NCI-H1417 (cell line): Measurements from ENCODE around the gene PREB.
"Not testable (repeated sequence)": the region's sequence is repeated elsewhere in the genome, so short reads cannot be mapped to it uniquely, and the experiment has no call there.

Experiments used
- DNase-seq, 3 experiments: peaks; one replicate each; lab custom pipeline; 2025; lab: John Stamatoyannopoulos, UW

Gene PREB

DNA sequence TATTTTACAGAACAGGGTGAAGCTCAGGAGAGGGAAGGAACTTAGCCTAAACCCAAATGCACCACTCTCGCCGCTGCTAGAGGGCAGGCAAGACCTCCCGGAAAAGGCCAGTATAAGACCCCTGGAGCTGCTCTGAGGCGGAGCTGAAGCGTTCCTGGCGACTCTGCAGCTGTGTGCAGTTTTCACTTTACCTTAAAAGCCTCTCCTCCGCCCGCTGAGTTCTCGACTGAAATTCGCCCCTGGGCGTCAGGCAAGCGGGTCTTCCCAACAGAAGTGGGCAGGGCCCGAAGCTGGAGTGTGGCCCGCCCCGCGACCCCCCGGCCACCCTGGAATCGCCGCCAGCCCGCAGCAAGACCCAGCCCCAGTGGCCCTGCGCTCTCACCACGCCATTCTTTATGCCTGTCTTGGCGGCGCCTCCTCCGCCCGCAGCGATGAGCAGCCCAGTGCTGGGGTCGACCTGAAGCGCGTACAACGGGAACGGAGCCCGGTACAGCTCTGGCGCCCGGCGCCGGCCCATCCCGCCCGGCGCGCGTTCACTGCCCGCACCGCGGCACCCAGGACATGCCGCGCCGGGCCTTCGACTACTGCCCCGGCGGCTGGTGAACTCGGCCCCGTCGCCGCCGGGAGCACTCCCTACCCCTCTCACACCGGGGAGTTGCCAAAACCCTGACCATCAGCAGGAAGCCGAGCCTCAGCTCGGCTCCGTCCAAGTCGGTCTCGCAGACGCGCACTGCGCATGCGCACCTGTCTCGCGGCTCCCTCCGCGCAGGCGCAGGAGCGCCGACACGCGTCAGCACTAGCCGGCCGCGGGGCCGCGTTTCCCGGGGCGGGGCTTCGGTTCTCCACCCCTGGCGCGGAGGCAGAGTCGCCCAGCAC lies at the start of gene PREB:
Gene PREB (minus strand): TSS at position 732 of the 876 bp plus-strand sequence. CDS start 215 bp downstream, at position 517.
- peak; percentile 98 to 100 (median 98) for DNase-seq

- no peak for DNase-seq
Measured at GRCh38 chr2:27184115-27184514, 49.7 kb upstream of the PREB start.

- DNase-seq: no peak
Measured at GRCh38 chr2:27182346-27182745, 47.9 kb upstream of the PREB start.

- DNase-seq: no peak
Measured at GRCh38 chr2:27179344-27180000, 45.0 kb upstream of the PREB start.

GRCh38 chr2:27178469-27178868 lies 44.0 kb upstream of the PREB start:
- no peak for DNase-seq

DNA sequence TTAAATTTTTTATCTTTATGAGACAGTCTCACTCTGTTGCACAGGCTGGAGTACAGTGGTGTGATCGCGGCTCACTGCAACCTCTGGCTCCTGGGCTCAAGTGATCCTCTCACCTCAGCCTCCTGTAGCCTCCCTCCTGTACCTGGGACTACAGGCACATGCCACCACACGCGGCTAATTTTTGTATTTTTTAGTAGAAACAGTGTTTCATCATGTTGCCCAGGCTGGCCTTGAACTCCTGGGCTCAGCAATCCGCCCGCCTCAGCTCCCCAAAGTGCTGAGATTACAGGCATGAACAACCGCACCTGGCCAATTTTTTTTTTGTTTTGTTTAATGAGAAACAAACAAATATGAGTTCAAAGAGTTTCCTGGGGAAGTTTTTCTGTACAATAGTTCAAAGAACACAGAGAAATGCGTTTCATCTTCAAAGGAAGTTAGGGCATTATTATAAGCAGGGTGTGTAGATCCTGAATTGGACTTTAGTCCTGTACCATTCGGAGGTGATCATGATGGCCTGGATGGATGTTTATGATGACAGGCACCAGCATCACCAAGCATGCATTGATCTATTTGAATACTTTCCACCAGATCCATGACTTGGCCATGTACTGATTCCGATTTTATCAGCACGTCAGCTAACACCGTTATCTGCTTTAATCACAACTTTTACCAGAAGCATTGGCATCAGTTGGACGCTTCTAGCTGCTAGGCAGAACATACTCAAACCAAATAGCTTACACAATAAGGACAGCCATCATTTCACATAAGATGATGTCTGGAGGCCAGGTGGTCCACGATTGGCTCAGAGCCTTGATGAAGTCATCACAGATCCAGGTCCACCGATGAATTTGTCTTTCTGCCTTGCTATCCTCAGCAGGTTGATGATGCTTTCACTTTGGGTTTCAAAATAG lies 43.3 kb upstream of the PREB start:
- no peak for DNase-seq

GRCh38 chr2:27175781-27176180 lies 41.3 kb upstream of the PREB start:
- DNase-seq: not testable (repeated sequence)

GRCh38 chr2:27175330-27175729 lies 40.9 kb upstream of the PREB start:
- DNase-seq: no peak

- DNase-seq: no peak
Measured at GRCh38 chr2:27174638-27175037, 40.2 kb upstream of the PREB start.

DNA sequence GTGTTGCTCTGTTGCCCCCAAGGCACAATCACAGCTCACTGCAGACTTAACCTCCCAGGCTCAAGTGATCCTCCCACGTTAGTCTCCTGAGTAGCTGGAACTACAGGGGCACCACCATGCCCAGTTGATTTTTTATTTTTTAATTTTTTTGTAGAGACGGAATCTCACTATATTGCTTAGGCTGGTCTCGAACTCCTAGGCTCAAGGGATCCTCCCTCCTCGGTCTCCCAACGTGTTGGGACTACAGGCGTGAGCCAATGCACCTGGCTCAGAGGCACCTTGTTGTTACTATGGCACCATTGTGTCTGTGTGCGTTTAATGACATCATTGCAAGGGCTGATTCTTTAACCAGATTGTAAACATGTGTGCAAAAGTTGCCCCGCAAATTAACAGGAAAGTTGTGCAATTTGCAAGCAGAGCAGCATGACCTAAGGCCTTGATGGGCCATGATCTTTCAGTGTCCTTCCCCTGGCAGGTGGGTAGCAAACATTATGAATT lies 37.0 kb upstream of the PREB start:
- DNase-seq: peak in 2 of 3 experiments; percentile 13 to 44

DNA sequence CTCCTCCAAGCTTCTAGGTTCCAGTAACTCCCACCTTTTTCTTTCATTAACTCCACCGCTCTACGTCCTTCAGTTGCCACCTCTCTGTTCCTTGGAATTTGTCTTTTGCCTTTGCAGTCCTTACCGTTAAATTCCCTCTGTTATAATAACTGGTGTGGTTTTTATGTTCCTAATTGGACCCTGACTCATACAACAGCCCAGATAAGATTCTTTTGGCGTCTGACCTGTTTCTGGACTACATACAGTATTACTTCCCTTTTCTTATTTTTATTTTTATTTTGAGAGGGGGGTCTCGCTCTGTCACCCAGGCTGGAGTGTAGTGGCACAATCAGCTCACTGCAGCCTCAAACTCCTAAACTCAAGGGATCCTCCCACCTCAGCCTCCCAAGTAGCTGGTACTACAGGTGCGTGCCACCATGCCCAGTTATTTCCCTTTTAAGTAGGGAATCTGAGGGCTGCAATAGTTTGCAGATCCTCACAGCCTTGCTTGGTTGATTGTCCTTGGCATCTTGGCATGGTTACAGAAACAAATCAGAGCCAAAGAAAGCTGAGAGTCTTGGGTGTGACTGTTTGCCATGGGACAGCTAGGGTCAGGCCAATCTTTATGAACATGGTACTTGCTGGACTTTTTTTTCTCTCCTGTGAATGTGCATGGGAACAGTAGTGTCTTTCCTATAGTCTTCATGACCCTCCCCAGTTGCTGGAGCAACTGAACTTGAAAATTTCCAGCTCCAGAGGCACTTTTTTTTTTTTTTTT lies 36.3 kb upstream of the PREB start:
- DNase-seq: no peak

- no peak for DNase-seq
Measured at GRCh38 chr2:27164960-27165763, 30.7 kb upstream of the PREB start.

DNA sequence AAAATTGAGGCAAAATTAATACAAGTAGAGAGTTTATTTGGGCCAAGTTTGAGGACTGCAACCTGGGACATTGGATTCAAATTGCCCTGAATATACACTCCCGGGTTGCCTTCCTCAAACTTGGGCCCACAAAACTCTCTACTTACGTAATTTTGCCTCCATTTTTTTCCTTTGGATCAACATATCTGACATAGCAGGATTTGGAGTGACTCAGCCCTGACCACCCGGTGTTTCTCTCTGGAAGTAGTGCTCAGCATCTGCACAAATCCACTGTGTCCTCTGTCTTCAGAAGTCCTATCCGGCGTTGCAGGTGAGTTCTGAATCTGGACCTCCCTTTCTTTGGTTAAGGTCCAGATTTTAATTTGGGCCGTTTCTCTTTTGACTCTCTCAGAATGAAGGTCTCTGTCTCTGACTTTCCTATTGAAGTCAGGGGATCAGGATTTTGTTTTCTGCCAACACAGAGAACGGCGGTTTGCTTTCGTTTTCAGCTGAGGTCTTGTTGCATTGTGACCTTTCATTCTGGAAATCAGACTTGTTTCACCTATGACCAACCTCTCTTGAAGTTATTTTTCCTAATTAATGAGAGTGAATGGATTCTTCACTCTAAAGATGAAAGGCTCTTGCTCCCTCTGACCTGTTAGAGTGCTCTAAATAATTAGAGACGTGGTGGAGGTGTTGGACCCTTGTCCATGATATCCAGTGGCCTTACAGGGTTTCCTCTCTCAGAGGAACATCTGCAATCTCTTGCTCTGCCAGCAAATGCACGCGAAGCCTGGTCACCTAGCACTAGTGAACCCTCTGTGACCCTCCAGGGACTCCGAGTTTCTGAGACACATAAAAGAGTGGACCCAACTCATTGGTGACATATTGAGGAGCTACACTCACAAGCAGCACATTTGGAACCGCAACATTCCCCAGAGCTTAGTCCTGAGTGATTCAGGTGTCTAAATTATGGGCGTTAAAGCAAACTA lies 28.0 kb upstream of the PREB start:
- DNase-seq: no peak

- DNase-seq: no peak
Measured at GRCh38 chr2:27160191-27160590, 25.8 kb upstream of the PREB start.

GRCh38 chr2:27159271-27159670 lies 24.8 kb upstream of the PREB start:
- DNase-seq: no peak

- no peak for DNase-seq
Measured at GRCh38 chr2:27158468-27158867, 24.0 kb upstream of the PREB start.

DNA sequence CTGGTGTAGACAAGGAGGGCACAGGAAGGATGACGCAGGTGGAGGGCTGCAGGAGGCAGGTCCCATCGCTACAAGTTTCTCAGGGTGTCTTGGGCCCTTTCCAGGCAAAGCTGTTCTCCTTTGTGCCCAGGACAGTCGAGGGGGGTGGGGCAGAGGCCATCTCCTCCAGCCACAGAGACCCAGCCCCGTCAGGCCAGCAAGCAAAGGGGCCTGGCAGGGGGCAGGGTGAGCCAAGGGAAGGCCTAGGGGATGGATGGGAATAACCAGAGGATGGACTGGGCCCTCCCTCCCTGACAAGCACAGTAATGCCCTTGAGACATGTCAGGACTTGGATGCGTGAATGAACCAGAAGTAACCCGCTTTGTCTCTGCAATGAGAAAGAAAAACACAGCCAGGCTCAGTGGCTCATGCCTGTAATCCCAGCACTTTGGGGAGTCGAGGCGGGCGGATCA lies 20.7 kb upstream of the PREB start:
- DNase-seq: no peak

GRCh38 chr2:27154488-27154887 lies 20.1 kb upstream of the PREB start:
- DNase-seq: no peak

GRCh38 chr2:27152796-27153464 lies 18.5 kb upstream of the PREB start:
- DNase-seq: peak; percentile 55 to 72 (median 68)
